Parathyroid adenoma (tissue), 2 donors: ENCODE measurements around the gene ECM2.
"Not testable (repeated sequence)": the region's sequence is repeated elsewhere in the genome, so short reads cannot be mapped to it uniquely, and the experiment has no call there.

Experiments used
- H2AFZ ChIP-seq: fragments of 300-600 bp; sonication (generic); one replicate; pipeline ENCODE4 v1.7.0; 2017; ENCODE audit warnings: antibody characterized with exemption, mild to moderate bottlenecking
- H3K27ac ChIP-seq: fragments of 300-600 bp; sonication (generic); one replicate; pipeline ENCODE4 v1.7.0; 2017
- H3K27me3 ChIP-seq: fragments of 300-600 bp; sonication (generic); one replicate; pipeline ENCODE4 v1.7.0; 2017; ENCODE audit warnings: low read length; ENCODE audit not compliant: control insufficient read depth, insufficient read depth
- H3K36me3 ChIP-seq: fragments of 300-600 bp; sonication (generic); one replicate; pipeline ENCODE4 v1.7.0; 2017; ENCODE audit warnings: low read length; ENCODE audit not compliant: control insufficient read depth, insufficient read depth
- H3K4me1 ChIP-seq: fragments of 300-600 bp; sonication (generic); one replicate; pipeline ENCODE4 v1.7.0; 2017; ENCODE audit warnings: control low read depth
- H3K4me2 ChIP-seq: fragments of 300-600 bp; sonication (generic); one replicate; pipeline ENCODE4 v1.7.0; 2017; ENCODE audit warnings: low read length
- H3K4me3 ChIP-seq: fragments of 300-600 bp; sonication (generic); one replicate; pipeline ENCODE4 v1.7.0; 2017; ENCODE audit warnings: low read depth, low read length
- H3K79me2 ChIP-seq: fragments of 300-600 bp; sonication (generic); one replicate; pipeline ENCODE4 v1.7.0; 2017; ENCODE audit warnings: control low read depth
- H3K9ac ChIP-seq: fragments of 300-600 bp; sonication (generic); one replicate; pipeline ENCODE4 v1.7.0; 2017; ENCODE audit warnings: mild to moderate bottlenecking
- H3K9me3 ChIP-seq: fragments of 300-600 bp; sonication (generic); one replicate; pipeline ENCODE4 v1.7.0; 2017; ENCODE audit warnings: low read length; ENCODE audit not compliant: control insufficient read depth
- TF ChIP-seq, protein P1 (sequence below): fragments of 300-600 bp; sonication (generic); IDR thresholded peaks from one replicate; pipeline ENCODE4 v1.7.0; 2017; ENCODE audit warnings: antibody characterized with exemption, mild to moderate bottlenecking
- donor health status: primary hyperparathyroidism.

The ECM2 gene

DNA sequence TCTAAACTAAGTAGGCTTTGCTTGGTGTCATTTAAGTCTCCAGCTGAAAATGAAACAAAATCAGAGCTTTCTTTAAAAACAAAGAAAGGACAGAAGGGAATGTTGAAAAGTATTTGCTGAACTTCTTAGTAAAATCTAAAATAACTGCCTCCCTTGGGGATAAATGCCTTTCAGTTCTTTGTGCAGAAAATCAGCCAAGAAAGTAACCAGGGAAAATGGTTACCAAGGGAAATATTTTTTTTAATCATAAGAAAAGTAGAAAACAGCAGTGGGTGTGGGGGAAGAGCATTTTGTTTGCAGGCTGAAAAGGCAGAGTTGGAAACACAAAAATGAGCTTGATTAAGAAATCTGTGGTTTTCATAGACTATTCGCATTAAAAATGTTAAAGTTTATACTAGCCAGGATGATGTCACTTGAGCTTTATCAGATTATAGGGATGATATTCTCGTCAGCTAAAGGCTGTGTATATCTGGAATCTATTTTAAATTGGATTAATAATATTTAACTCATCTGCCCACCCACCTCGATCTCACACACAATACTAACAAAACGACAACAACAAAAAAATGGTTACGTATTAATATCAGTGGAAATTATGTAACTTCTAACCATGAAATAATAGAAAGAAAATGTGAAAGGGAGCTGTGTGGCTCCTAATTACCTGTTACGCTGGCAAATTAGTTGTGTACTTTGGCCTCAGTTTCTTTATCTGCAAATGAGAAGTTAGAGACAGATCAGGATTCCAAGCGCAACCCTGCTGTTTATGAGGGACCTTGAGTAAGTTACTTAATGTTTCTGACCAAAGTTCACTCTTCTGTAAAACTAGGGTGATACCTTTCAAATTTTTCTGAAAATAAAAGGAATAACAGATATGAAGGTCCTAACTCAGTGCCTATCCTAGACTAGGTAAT, at the start of gene ECM2:
ECM2 (minus strand) TSS at position 51 of the 911 bp plus-strand sequence. CDS start 13,124 bp downstream, outside the sequence.
- Histone ChIP-seq H3K79me2 (no peaks in the 10 kb centered on the region), H3K27me3 (no peaks in the 10 kb centered on the region), H2AFZ (no peak within 1 kb of the TSS), H3K4me3 (no peak within 1 kb of the TSS), H3K4me1 (no peaks in the 10 kb centered on the region), H3K9ac (no peak within 1 kb of the TSS), H3K27ac (peak within 1 kb of the TSS; percentile 44), H3K36me3 (no peaks in the 10 kb centered on the region), H3K9me3 (no peaks in the 10 kb centered on the region), H3K4me2 (no peak within 1 kb of the TSS)
- TF ChIP-seq, protein P1, sequence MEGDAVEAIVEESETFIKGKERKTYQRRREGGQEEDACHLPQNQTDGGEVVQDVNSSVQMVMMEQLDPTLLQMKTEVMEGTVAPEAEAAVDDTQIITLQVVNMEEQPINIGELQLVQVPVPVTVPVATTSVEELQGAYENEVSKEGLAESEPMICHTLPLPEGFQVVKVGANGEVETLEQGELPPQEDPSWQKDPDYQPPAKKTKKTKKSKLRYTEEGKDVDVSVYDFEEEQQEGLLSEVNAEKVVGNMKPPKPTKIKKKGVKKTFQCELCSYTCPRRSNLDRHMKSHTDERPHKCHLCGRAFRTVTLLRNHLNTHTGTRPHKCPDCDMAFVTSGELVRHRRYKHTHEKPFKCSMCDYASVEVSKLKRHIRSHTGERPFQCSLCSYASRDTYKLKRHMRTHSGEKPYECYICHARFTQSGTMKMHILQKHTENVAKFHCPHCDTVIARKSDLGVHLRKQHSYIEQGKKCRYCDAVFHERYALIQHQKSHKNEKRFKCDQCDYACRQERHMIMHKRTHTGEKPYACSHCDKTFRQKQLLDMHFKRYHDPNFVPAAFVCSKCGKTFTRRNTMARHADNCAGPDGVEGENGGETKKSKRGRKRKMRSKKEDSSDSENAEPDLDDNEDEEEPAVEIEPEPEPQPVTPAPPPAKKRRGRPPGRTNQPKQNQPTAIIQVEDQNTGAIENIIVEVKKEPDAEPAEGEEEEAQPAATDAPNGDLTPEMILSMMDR, result no peak

DNA sequence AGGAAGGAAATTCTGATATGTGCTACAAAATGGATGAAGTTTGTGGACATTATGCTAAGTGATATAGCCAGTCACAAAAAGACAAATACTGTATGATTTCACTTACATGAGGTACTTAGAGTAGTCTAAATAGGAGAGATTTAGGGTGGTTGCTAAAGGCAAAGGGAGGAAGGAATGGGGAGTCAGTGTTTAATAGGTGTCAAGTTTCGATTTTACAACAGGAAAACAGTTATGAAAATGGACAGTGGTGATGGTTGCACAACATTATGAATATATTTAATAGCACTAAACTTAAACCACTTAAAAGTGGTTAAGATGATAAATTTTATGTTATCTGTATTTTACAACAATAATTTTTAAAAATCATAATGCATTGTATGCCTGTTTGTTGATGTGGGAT, 40.4 kb upstream of the ECM2 start:
- H3K4me2 ChIP-seq, result no peak overlapping the region
- H3K4me1 ChIP-seq, result no peaks in the 10 kb centered on the region
- TF ChIP-seq, protein P1, result no peak
- no peaks in the 10 kb centered on the region for H3K79me2 ChIP-seq
- H3K9ac ChIP-seq, result no peak overlapping the region
- no peaks in the 10 kb centered on the region for H3K9me3 ChIP-seq
- H3K4me3 ChIP-seq, result no peak overlapping the region
- H3K27ac ChIP-seq, result no peak overlapping the region
- H2AFZ ChIP-seq, result no peak overlapping the region
- no peaks in the 10 kb centered on the region for H3K27me3 ChIP-seq
- no peaks in the 10 kb centered on the region for H3K36me3 ChIP-seq

DNA sequence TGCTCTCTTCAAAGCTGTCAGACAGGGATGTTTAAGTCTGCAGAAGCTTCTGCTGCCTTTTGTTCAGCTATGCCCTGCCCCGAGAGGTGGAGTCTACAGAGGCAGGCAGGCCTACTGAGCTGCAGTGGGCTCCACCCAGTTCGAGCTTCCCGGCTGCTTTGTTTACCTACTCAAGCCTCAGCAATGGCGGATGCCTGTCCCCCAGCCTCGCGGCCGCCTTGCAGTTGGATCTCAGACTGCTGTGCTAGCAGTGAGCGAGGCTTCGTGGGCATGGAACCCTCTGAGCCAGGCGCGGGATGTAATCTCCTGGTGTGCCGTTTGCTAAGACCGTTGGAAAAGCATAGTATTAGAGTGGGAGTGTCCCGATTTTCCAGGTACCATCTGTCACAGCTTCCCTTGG, 37.8 kb upstream of the ECM2 start:
- not testable (repeated sequence) for H3K27me3 ChIP-seq, H3K36me3 ChIP-seq, H3K27ac ChIP-seq, H3K9me3 ChIP-seq, H3K4me3 ChIP-seq, H2AFZ ChIP-seq, H3K9ac ChIP-seq, H3K4me1 ChIP-seq, H3K4me2 ChIP-seq, H3K79me2 ChIP-seq

DNA sequence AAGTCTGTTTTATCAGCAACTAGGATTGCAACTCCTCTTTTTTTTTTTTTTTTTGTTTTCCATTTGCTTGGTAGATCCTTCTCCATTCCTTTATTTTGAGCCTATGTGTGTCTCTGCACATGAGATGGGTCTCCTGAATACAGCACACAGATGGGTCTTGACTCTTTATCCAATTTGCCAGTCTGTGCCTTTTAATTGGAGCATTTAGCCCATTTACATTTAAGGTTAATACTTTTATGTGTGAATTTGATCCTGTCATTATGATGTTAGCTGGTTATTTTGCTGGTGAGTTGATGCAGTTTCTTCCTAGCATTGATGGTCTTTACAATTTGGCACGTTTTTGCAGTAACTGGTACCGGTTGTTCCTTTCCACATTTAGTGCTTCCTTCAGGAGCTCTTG, 36.1 kb upstream of the ECM2 start:
- not testable (repeated sequence) for H3K36me3 ChIP-seq, H3K79me2 ChIP-seq, H3K9me3 ChIP-seq, H3K4me3 ChIP-seq, H3K9ac ChIP-seq, H3K4me1 ChIP-seq, H2AFZ ChIP-seq, H3K27me3 ChIP-seq, H3K4me2 ChIP-seq, H3K27ac ChIP-seq

DNA sequence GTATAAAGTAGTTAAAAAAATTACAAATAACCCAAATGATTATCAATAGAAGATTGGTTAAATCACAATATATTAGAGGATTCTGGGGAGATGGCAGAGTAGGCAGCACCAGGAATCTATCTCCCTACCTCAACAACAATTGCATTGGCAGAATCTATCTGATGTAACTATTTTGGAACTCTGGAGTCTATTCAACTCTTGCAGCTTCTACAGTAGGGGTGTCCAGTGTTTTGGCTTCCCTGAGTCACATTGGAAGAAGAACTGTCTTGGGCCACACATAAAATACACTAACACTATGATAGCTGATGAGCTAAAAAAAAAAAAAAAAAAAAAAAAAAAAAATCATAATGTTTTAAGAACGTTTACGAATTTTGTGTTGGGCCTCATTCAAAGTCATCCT, 29.2 kb upstream of the ECM2 start:
- Histone ChIP-seq H3K9me3 (no peaks in the 10 kb centered on the region), H3K9ac (no peak overlapping the region), H3K4me1 (no peaks in the 10 kb centered on the region), H3K36me3 (no peaks in the 10 kb centered on the region), H3K79me2 (no peaks in the 10 kb centered on the region), H3K27me3 (no peaks in the 10 kb centered on the region), H3K27ac (no peak overlapping the region), H3K4me3 (no peak overlapping the region), H3K4me2 (no peak overlapping the region), H2AFZ (no peak overlapping the region)
- TF ChIP-seq, protein P1, result no peak
